Measurements from ENCODE around the gene MRPL51.
"Not testable (repeated sequence)": the region's sequence is repeated elsewhere in the genome, so short reads cannot be mapped to it uniquely, and the experiment has no call there.

Gene MRPL51

DNA sequence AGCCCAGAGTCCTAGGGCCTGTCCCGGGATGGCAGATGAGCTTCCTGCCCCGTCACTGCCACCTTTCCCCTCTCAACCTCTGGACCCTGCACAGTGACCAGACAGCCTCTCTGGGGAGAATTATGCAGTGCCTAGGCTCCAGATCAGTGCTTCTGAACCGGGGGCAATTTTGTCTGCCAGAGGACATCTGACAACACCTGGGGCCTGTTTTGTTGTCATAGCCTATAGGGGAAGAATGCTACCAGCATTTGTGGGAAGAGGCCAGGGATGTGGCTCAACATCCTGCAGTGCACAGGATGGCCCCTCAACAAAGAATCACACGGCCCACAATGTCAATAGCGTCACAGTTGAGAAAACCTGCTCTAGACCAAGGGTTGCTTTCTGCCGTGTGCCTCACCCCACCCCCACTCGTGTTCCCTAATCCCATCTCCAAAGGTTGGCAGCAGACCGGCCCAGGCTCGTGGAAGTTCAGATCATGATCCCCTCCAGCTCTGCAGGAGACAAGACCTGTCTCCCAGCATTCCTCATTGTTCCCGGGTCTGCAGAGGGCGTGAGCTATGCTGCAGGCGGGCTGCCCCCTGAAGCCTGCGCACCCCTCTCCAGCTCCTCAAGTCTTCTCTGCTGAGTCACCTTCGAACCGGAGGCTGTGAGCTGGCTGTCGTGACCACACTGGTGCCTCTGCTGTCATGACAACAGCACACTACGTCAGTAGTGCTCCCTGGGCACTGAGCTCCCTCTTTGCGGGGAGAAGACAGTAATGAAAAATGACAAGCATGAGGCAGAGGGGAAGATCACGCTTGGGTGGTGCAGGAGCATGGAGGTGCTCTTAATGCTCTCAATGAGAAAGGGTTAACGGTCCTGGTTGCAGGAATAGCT is 39.2 kb upstream of the MRPL51 start:
- peak; percentile 88 for DNase-seq

DNA sequence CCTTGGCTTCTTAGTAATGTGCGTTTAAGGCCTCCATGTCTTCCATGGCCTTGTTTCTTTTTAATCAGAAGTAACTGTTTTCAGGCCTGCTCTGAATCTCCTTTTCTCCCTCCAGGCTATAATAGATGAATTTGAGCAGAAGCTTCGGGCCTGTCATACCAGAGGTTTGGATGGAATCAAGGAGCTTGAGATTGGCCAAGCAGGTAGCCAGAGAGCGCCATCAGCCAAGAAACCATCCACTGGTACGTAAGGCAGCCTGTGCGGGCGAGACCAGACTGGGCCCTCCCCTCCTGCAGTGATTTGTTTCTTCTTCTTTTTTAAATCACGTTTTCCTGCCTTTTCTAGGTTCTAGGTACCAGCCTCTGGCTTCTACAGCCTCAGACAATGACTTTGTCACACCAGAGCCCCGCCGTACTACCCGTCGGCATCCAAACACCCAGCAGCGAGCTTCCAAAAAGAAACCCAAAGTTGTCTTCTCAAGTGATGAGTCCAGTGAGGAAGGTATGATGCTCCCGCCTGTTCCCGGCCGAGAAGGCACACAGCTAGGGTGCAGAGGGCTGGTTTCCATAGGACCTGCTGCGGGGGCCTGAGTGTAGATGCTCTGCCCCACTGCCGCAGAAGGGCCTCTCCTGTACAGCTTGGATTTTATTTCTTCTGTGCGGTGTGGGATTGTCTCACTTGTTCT is 37.7 kb upstream of the MRPL51 start:
- DNase-seq: no peak

DNA sequence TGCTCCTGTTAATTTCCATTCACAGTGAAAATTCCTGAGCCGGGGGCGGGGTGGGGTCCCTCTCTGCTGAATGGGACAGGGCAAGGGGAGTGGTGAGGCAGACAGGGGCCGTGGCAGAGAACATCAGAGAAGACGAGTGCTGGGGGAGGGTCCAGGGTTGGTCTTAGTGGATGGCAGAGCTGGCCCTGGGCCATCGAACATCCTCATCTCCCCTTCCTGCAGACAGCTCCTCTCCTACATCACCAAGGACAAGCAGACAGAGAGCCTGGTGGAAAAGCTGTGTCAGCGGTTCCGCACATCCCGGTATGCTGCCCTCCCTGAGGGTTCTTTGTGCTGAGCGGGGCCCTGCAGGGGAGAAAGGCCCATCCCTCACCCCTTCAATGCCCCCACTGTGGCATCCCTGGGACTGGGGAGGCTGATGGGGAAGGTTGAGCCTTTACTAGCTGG is 36.3 kb upstream of the MRPL51 start:
- DNase-seq: no peak

DNA sequence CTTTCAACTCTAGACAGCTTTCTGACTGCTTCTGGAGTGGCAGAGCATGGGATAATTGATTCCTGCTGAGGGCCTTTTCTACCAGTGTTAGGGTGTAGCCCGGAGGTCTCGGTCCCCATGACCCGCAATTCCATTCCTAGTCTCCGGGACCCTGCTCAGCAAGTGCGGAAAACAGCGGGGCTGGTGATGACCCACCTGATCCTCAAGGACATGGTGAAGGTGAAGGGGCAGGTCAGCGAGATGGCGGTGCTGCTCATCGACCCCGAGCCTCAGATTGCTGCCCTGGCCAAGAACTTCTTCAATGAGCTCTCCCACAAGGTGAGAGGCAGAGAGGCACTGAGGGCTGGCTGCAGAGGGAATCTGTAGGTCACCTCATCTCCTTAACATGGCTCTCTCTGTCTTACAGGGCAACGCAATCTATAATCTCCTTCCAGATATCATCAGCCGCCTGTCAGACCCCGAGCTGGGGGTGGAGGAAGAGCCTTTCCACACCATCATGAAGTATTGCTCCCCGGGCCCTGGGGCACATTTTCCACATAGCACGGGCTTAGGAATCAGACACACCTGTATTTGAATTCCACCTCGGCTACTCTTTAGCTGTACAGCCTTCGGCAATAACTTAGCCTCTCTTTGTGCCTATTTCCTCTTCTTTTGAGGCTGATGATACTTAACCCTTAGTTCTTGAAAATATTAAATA is 35.6 kb upstream of the MRPL51 start:
- DNase-seq: no peak

DNA sequence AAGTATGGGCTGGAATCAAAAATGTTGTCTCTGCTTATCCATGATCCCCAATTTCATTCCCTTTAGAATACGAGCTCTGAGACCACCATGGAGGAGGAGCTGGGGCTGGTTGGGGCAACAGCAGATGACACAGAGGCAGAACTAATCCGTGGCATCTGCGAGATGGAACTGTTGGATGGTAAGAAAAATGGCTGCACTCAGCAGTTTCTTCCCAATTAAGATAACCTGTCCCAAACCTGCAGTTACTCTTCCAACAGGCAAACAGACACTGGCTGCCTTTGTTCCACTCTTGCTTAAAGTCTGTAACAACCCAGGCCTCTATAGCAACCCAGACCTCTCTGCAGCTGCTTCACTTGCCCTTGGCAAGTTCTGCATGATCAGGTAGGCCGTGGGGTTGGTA is 34.6 kb upstream of the MRPL51 start:
- no peak for DNase-seq

DNA sequence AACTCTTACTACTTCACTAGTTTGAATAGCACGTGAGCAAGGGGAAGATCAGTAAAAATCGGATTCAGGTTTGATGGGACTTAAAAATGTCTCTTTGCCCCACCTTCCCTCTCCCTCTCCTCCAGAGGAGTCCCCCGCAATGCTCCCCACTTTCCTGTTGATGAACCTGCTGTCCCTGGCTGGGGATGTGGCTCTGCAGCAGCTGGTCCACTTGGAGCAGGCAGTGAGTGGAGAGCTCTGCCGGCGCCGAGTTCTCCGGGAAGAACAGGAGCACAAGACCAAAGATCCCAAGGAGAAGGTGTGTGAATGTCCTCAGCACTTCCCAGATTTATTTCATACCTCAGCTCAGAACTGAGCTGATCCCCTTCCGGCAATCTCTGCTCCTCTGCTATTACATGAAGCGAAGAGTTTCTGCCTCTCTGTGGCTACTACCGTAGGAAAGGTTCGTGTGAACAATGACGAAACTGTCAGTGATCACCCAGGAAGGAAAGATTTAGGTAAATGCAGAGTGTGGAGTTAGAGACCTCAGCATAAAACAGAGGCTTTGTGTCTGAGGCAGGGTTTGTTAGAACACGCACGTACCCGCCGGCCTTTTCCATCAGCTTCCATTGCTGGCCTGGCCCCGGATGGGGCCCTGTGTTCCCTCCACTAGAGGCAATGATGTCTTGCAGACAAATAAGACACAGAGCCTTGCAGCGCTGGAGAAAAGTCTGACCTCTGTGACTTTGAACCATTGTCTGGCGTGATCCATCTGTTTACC is 33.9 kb upstream of the MRPL51 start:
- no peak for DNase-seq

DNA sequence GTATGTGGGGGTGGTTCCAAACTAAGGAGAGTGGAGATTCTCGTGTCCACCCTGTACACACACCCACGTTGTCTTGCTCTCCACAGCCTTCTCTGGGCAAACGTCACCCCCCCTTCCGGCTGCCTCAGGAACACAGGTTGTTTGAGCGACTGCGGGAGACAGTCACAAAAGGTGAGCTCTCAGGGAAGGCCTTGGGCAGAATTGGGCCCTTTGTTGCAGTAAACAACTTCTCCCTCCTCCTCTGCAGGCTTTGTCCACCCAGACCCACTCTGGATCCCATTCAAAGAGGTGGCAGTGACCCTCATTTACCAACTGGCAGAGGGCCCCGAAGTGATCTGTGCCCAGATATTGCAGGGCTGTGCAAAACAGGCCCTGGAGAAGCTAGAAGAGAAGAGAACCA is 33.1 kb upstream of the MRPL51 start:
- no peak for DNase-seq

DNA sequence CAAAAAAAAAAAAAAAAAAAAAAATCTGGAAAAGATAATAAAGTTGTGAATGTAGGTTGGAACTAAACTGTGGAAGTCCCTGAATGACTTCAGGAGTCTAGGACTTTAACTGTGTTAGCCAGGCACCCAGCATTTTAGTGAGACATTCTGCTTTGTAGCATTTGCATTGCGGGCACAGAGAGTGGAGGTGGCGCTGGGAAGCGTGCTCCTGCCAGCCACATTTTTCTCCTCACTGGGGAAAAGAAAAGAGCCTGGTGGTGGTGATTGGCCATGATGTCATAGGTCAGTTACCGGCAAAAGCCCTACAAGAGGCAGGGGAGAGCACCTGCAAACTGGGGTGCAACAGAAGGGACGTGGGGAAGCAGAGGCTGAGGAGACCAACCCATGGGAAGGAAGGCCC is 31.6 kb upstream of the MRPL51 start:
- DNase-seq: no peak

DNA sequence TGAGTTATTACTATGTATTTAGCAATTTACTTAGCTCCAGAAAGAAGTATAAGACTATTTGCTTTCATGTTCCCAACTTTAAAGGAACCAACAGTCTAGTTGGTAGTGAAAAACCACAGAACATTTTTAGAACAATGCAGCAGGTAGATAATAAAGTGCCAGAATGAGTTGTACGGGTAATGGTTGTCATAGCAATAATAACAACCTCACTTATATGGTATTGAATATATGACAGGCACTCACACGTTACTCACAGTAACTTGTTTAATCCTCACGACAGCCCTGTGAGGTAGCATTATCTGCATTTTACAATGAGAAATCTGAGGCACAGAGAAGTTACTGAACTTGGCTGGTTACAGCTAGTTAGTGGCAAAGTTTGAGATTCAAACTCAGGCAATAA is 30.6 kb upstream of the MRPL51 start:
- DNase-seq: no peak

DNA sequence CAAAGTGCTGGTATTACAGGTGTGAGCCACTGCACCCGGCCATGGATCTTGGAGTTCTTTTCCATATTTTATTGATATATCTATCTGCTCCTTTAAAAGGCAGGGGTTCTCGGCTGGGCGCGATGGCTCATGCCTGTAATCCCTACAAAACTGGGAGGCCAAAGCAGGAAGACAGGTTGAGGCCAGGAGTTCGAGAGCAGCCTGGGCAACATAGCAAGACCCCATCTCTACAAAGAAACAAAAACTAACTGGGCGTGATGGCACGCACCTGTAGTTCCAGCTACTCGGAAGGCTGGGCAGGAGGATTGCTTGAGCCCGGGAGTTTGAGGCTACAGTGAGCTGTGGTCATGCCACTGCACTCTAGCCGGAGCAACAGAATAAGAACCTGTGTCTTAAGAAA is 29.1 kb upstream of the MRPL51 start:
- no peak for DNase-seq

DNA sequence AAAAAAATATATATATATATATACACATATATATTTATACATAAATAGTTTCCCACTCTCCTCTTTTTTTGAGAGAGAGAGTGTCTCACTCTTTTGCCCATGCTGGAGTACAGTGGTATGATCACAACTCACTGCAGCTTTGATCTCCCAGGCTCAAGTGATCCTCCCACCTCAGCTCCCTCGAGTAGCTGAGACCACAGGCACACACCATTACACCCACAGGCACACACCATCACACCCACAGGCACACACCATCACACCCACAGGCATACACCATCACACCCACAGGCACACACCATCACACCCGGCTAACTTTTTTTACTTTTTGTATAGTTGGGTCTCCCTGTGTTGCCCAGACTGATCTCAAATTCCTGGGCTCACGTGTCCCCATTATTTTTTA is 27.1 kb upstream of the MRPL51 start:
- DNase-seq: no peak

DNA sequence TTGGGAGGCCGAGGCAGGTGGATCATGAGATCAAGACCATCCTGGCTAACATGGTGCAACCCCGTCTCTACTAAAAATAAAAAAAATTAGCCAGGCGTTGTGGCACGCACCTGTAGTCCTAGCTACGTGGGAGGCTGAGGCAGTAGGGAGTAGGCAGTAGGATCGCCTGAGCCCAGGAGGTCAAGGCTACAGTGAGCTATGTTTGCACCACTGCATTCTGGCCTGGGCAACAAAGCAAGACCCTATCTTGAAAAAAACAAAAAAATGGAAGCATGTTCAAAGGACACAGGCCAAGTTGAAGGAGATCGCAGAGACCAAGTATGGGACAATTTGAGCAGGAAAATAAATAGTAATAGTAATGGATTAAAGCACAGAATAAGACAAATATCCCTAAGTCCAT is 15.0 kb upstream of the MRPL51 start:
- no peak for DNase-seq

DNA sequence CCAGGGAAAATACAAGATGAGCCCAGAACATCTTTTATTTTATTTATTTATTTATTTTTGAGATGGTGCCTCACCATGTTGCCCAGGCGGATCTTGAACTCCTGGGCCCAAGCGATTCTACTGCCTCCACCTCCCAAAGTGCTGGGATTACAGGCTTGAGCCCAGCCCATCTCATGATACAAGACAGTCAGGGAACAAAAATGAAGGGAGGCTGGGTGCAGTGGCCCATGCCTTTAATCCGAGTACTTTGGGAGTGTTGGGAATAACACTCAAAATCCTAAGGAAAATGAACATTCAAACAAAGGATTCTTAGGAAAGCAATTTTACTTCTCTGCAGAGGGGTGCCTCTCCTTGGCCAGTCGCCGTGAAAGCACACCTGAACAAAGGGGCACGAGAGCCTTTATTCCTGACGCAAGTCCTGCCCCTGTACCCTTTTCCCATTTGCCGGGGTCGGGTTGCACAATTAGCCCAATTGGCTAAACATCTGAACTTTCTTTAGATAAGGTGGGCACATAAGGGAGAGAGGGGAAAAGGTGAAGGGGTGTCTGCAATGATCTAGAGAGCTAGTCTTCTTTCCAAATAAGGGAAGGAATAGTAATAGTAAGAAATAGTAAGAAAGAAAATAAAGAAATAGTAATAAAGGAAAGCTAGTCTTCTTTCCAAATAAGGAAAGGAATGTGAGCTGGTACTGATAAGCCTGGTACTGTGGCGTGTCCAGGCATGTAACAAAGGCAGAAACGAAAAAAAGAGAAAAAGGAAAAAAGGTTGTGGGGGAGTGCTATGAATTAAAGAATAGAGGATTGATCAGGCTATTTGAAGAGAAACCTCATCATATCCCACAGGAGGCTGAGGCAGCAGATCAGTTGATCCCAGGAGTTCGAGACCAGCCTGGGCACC is 14.3 kb upstream of the MRPL51 start:
- DNase-seq: no peak

DNA sequence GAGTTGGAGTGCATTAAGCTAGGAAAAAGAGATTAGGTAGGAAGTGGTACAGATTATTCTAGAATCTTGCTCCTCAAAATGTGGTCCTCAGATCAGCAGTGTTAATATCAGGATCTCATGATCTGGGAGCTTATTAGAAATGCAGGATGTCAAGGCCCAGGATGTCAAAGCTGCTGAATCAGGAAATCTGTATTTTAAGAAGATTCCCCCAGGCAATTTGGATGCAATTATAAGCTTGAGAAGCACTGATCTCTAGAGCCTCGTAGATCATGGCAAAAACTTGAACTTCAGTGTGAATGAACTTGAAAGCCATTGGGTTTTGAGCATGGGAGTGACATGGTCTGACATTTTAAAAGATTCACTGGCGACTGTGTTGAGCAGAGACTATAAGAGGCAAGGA is 7.4 kb upstream of the MRPL51 start:
- DNase-seq: no peak

DNA sequence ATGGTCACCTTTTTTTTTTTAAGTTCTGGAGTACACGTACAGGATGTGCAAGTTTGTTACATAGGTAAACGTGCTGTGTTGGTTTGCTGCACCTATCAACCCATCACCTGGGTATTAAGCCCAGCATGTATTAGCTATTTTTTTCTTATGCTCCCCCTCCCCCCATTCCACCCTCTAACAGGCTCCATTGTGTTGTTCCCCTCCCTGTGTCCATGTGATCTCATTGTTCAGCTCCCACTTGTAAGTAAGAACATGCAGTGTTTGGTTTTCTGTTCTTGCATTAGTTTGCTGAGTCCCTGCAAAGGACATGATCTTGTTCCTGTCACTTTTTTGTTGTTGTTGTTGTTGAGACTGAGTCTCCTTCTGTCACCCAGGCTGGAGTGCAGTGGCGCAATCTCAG is 4.2 kb upstream of the MRPL51 start:
- not testable (repeated sequence) for DNase-seq

DNA sequence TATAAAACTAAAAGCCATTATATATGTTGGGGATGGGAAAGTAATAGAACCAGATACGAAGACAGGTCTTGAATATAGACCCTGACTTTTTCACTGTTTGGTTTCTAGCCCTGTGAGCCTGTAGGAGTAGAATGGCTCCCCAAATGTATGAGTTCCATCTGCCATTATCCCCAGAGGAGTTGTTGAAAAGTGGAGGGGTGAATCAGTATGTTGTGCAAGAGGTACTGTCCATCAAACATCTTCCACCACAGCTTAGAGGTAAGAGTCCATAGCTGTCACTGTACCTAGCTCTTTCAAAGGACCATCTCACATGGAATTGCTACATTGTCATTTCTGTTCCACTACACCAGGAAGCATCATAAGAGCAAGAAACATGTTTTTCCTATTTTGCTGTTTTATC is 1.9 kb upstream of the MRPL51 start:
- DNase-seq: no peak

DNA sequence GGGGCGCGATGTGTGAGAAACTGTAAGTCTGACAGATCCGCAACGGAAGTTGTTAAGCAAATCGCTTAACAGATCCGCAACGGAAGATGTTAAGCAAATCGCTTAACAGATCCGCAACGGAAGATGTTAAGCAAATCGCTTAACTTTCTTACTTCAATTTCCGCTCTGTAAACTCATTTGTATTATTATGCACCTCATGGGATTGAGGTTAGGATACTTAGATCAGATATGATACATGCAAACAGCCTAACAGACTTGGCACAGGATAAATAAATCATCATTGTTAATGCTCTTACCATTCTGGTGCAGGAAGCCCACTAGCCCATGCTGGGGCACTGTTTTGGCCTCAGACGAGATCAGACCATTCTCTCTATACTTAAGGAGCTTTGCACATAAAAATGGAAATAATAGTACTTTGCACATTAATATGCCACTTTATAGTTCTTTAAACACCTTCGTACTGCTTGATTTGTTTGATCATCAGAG is 1.2 kb upstream of the MRPL51 start:
- DNase-seq: peak; percentile 35

DNA sequence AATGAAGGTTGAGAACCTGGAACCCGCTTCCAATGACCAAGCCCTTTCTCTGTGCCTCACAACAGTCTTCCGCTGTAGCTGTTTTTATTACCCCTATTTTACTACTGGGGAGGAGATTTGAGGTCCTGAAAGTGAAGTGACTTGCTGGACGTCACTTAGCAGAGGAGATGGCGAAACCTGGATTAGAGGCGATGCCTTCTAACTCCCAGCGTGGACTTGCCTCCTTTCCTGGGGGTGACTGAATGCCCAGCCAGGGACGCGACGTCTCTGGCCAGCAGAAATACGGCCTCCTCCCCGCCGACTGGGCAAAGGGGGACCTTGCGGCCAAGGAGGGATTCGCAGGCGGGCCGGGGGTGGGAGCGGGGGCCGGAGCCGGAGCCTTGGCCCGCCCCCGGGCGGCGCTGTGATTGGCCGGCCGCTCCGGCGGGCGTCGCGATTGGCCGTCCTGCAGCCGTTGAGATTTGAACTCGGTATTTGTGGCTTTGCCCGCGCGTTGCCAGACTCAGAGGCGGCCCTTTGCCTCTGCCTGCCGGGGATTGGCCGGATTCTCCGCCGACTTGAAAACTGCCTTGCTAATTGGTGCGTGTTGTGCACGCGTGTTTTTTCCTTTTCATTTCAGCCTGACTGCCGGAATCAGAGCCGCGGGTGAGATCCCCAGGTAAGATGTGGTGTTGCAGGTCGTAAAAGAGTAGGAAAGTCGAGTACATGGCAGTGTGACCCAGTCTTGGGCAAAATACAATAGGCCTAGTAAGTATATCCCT is 615 bp upstream of the MRPL51 start, which contains the start of gene NCAPD2:
NCAPD2 (plus strand) TSS at position 606 of the 761 bp plus-strand sequence. CDS start 997 bp downstream, outside the sequence.
- DNase-seq: peak; percentile 95

DNA sequence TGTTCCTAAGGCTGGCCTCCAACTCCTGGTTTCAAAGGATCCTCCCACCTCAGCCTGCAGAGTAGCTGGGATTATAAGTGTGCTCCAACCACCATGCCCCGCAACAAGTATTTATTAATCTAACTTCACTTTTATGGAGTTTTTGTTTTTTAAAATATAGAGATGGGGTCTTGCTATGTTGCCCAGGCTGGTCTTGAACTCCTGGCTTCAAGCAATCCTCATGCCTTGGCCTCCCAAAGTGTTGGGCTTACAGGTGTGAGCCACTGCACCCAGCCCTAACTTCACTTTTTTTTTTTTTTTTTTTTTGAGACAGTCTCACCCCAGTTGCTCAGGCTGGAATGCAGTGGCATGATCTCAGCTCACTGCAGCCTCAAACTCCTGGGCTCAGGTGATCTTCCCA is 2.4 kb downstream of the MRPL51 start:
- DNase-seq: not testable (repeated sequence)

DNA sequence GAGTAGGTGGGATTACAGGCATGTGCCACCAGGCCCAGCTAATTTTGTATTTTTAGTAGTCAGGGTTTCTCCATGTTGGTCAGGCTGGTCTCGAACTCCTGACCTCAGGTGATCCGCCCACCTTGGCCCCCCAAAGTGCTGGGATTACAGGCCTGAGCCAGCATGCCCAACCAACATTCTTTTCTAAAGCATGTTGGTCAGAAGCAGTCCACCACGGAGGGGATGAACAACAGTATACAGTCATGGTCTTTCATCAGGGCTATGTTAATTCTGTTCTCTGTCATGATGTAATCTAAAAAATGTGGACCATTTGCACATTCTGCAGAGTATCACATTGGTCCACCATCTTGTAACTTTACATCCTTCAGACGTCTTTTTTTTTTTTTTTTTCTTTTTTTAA is 3.6 kb downstream of the MRPL51 start:
- no peak for DNase-seq

DNA sequence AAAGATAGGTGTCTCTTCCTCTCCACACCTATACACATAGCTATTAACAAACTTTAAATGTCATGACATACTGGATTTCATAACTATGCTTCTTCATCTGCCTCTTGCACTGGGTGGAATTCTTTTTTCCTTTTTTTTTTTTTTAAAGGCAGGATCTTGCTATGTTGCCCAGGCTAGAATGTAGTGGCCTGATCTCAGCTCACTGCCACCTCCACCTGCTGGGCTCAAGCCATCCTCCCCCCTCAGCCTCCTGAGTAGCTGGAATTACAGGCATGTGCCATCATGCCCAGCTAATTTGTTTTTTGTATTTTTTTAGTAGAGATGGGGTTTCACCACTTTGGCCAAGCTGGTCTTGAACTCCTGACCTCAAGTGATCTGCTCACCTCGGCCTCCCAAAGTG is 4.8 kb downstream of the MRPL51 start:
- DNase-seq: no peak
